GM12878 (cell line): ENCODE measurements around the gene ZBTB38. TPM values are rescaled to one million over a fixed set of nuclear protein-coding genes. Genes with fewer than 3 reads are reported as not detected.

ENCODE experiments used
- BACH1 ChIP-seq: fragments of 450-650 bp; IDR thresholded peaks from 2 replicates; pipeline ENCODE4 v1.6.1; 2017; ENCODE audit warnings: mild to moderate bottlenecking, borderline replicate concordance
- BRCA1 ChIP-seq: IDR thresholded peaks from 2 replicates; pipeline ENCODE4 v1.6.1; 2011; ENCODE audit warnings: low read depth, low read length, improper control_type of control experiment
- CBX3 ChIP-seq: fragments of 200-600 bp; sonication (generic); IDR thresholded peaks from 2 replicates; pipeline ENCODE4 v1.6.1; 2016; ENCODE audit warnings: low read depth, borderline replicate concordance
- CHD2 ChIP-seq: IDR thresholded peaks from 2 replicates; pipeline ENCODE4 v1.6.1; 2011; ENCODE audit warnings: low read depth, low read length, improper control_type of control experiment, borderline replicate concordance
- EGR1 ChIP-seq, 2 experiments: IDR thresholded peaks; 1 replicate in 1 of 2; 2 replicates in 1 of 2; pipeline ENCODE4 v1.6.1; 2011 to 2012; ENCODE audit warnings: low read depth in 2 of 2, low read length in 2 of 2, borderline replicate concordance in 1 of 2, mild to moderate bottlenecking in 1 of 2, moderate library complexity in 1 of 2
- ESRRA ChIP-seq: IDR thresholded peaks from 2 replicates; pipeline ENCODE4 v1.6.1; 2012; ENCODE audit warnings: mild to moderate bottlenecking, low read length, improper control_type of control experiment
- ETV6 ChIP-seq, 2 experiments: fragments of 450-650 bp in 1 of 2; IDR thresholded peaks in 1 of 2; conservative IDR thresholded peaks in 1 of 2; 2 replicates each; pipeline ENCODE4 v1.6.1; 2014; ENCODE audit warnings: antibody characterized with exemption in 1 of 2, borderline replicate concordance in 1 of 2, low read depth in 1 of 2, mild to moderate bottlenecking in 1 of 2, moderate library complexity in 1 of 2
- KAT2A ChIP-seq: conservative IDR thresholded peaks from 2 replicates; pipeline ENCODE4 v1.6.1; 2011; ENCODE audit warnings: low read depth, low read length; ENCODE audit not compliant: control insufficient read depth
- KLF5 ChIP-seq: fragments of 450-650 bp; IDR thresholded peaks from 2 replicates; pipeline ENCODE4 v1.6.1; 2014; ENCODE audit warnings: mild to moderate bottlenecking; ENCODE audit not compliant: partially characterized antibody
- MEF2B ChIP-seq: fragments of 450-650 bp; IDR thresholded peaks from 2 replicates; pipeline ENCODE4 v1.6.1; 2018; ENCODE audit warnings: mild to moderate bottlenecking, moderate library complexity; ENCODE audit not compliant: partially characterized antibody, poor library complexity, severe bottlenecking
- NFXL1 ChIP-seq: fragments of 450-650 bp; IDR thresholded peaks from 2 replicates; pipeline ENCODE4 v1.6.1; 2017; ENCODE audit warnings: antibody characterized with exemption, mild to moderate bottlenecking, borderline replicate concordance
- NFYA ChIP-seq: IDR thresholded peaks from 2 replicates; pipeline ENCODE4 v1.6.1; 2011; ENCODE audit warnings: low read depth, mild to moderate bottlenecking, low read length, improper control_type of control experiment, borderline replicate concordance
- NR2C2 ChIP-seq: IDR thresholded peaks from 2 replicates; pipeline ENCODE4 v1.6.1; 2011; ENCODE audit warnings: borderline replicate concordance, low read depth; ENCODE audit not compliant: control insufficient read depth, insufficient read length
- PKNOX1 ChIP-seq: fragments of 450-650 bp; IDR thresholded peaks from 2 replicates; pipeline ENCODE4 v1.6.1; 2016; ENCODE audit warnings: mild to moderate bottlenecking
- TAF1 ChIP-seq: IDR thresholded peaks from 2 replicates; pipeline ENCODE4 v1.6.1; 2011; ENCODE audit warnings: mild to moderate bottlenecking, low read depth, low read length, borderline replicate concordance
- YBX1 ChIP-seq: fragments of 450-650 bp; IDR thresholded peaks from 2 replicates; pipeline ENCODE4 v1.6.1; 2016; ENCODE audit warnings: antibody characterized with exemption
- ZNF274 ChIP-seq: IDR thresholded peaks from one replicate; pipeline ENCODE4 v1.8.0; 2011; ENCODE audit not compliant: insufficient read length, insufficient read depth
- ZNF592 ChIP-seq: fragments of 450-650 bp; IDR thresholded peaks from 2 replicates; pipeline ENCODE4 v1.6.1; 2017; ENCODE audit warnings: mild to moderate bottlenecking, moderate library complexity
- ZZZ3 ChIP-seq: IDR thresholded peaks from 2 replicates; pipeline ENCODE4 v1.6.1; 2011; ENCODE audit warnings: low read depth; ENCODE audit not compliant: control insufficient read depth, insufficient read length
- polyA plus RNA-seq, 11 experiments: library from polyadenylated mRNA; depleted of rRNA in 4 of 11; unstranded in 6 of 11; stranded (reverse) in 5 of 11; fragments of >200 nt; fragmentation: Nextera tagmentation in 4 of 11; fragmentation: Illumina TruSeq in 1 of 11; extraction: Ambion mirVana in 4 of 11; extraction: Trizol in 1 of 11; gene quantifications; 1 replicate in 1 of 11; 2 replicates in 10 of 11; pipeline versions ENCODE4 v1.2.1 to v1.2.3, GENCODE V29; 2011 to 2016; ENCODE audit warnings: inconsistent platforms in 2 of 11, missing spikeins in 2 of 11, low read depth in 1 of 11
- total RNA-seq, 4 experiments: library from RNA; depleted of rRNA in 3 of 4; stranded (reverse); fragments of >200 nt in 3 of 4; fragmentation: Illumina TruSeq in 1 of 4; extraction: Trizol in 1 of 4; gene quantifications; 2 replicates each; pipeline versions ENCODE4 v1.2.1 to v1.2.3, GENCODE V29; 2013 to 2021
- TF ChIP-seq, protein P1 (sequence below): fragments of 450-650 bp; IDR thresholded peaks from 2 replicates; pipeline ENCODE4 v1.6.1; 2017; ENCODE audit warnings: mild to moderate bottlenecking, moderate library complexity

The ZBTB38 gene
- total and polyA plus RNA-seq, 10 of the 15 experiments (the other 5 are each of a cell fraction or from before 2014, with no cell fraction given): 34.2 to 115 (median 88.6) TPM

GRCh38 chr3:141380987-141381386 lies 12.7 kb downstream of the ZBTB38 start (continued):
- TF ChIP-seq, protein P1, sequence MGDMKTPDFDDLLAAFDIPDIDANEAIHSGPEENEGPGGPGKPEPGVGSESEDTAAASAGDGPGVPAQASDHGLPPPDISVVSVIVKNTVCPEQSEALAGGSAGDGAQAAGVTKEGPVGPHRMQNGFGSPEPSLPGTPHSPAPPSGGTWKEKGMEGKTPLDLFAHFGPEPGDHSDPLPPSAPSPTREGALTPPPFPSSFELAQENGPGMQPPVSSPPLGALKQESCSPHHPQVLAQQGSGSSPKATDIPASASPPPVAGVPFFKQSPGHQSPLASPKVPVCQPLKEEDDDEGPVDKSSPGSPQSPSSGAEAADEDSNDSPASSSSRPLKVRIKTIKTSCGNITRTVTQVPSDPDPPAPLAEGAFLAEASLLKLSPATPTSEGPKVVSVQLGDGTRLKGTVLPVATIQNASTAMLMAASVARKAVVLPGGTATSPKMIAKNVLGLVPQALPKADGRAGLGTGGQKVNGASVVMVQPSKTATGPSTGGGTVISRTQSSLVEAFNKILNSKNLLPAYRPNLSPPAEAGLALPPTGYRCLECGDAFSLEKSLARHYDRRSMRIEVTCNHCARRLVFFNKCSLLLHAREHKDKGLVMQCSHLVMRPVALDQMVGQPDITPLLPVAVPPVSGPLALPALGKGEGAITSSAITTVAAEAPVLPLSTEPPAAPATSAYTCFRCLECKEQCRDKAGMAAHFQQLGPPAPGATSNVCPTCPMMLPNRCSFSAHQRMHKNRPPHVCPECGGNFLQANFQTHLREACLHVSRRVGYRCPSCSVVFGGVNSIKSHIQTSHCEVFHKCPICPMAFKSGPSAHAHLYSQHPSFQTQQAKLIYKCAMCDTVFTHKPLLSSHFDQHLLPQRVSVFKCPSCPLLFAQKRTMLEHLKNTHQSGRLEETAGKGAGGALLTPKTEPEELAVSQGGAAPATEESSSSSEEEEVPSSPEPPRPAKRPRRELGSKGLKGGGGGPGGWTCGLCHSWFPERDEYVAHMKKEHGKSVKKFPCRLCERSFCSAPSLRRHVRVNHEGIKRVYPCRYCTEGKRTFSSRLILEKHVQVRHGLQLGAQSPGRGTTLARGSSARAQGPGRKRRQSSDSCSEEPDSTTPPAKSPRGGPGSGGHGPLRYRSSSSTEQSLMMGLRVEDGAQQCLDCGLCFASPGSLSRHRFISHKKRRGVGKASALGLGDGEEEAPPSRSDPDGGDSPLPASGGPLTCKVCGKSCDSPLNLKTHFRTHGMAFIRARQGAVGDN: peak; percentile 92
- TF ChIP-seq NFXL1: no peak
- no peak; the same call in 1 of the 2 replicates for TF ChIP-seq ZNF592
- no peak for TF ChIP-seq MEF2B
- peak; percentile 68; the same call in 1 of the 2 replicates for TF ChIP-seq CHD2
- no peak for TF ChIP-seq NR2C2
- TF ChIP-seq ETV6 (conservative IDR thresholded peaks at IDR 0.05 in 1 of 2, IDR thresholded peaks at IDR 0.05 in 1 of 2; ENCODE audit: borderline replicate concordance in 1 of 2, low read depth in 1 of 2): peak in 1 of 2 experiments; percentile 59; a peak in 1 of 4 replicates
- TF ChIP-seq NFYA: no peak
- no peak for TF ChIP-seq KLF5
- TF ChIP-seq KAT2A: no peak
- TF ChIP-seq ZNF274: no peak
- TF ChIP-seq TAF1: peak; percentile 51; the same call in 1 of the 2 replicates
- TF ChIP-seq ZZZ3: no peak
- no peak for TF ChIP-seq CBX3
- peak; percentile 80 for TF ChIP-seq PKNOX1
- TF ChIP-seq EGR1 (IDR thresholded peaks at IDR 0.05; ENCODE audit: borderline replicate concordance in 1 of 2, low read depth in 2 of 2, low read length in 2 of 2): no peak
- no peak for TF ChIP-seq BRCA1
- no peak; the same call in 1 of the 2 replicates for TF ChIP-seq ESRRA
- TF ChIP-seq YBX1: no peak
- TF ChIP-seq BACH1: no peak
